Testis (tissue), 2 donors: ENCODE results near the gene SERPINB12.

Experiments used
- CTCF ChIP-seq, 3 experiments: fragments of 450-650 bp in 2 of 3; fragments of 200-600 bp in 1 of 3; sonication (generic) in 1 of 3; IDR thresholded peaks; one replicate each; pipeline ENCODE4 v1.5.1; 2016 to 2019; ENCODE audit warnings: antibody characterized with exemption in 3 of 3, mild to moderate bottlenecking in 2 of 3, moderate library complexity in 1 of 3
- POLR2A ChIP-seq: fragments of 450-650 bp; IDR thresholded peaks from one replicate; pipeline ENCODE4 v1.6.1; 2017; ENCODE audit warnings: antibody characterized with exemption, mild to moderate bottlenecking, moderate library complexity

GRCh38 chr18:63588909-63589308, 46.7 kb downstream of the SERPINB12 start:
- TF ChIP-seq POLR2A (no peak), CTCF (IDR thresholded peaks at IDR 0.05) (no peak)
